GM18873 (cell line): ENCODE data around the gene ADSL.
"Not testable (repeated sequence)": the region's sequence is repeated elsewhere in the genome, so short reads cannot be mapped to it uniquely, and the experiment has no call there.

Experiments used
- ATAC-seq: cut with Tn5 transposase; IDR thresholded peaks from one replicate; pipeline ENCODE4 v1.9.1; 2021; ENCODE audit warnings: mild to moderate bottlenecking, moderate library complexity, moderate number of reproducible peaks; ENCODE audit not compliant: unreplicated experiment, low FRiP score

The ADSL gene

GRCh38 chr22:40366068-40366467 lies 19.8 kb downstream of the ADSL start:
- ATAC-seq: no peak

GRCh38 chr22:40367342-40367741 lies 21.0 kb downstream of the ADSL start:
- ATAC-seq: no peak

- no peak for ATAC-seq
Measured at GRCh38 chr22:40368016-40368415, 21.7 kb downstream of the ADSL start.

GRCh38 chr22:40368836-40369235 lies 22.5 kb downstream of the ADSL start:
- no peak for ATAC-seq

- no peak for ATAC-seq
Measured at GRCh38 chr22:40374567-40374966, 28.3 kb downstream of the ADSL start.

GRCh38 chr22:40376149-40376548 lies 29.8 kb downstream of the ADSL start:
- no peak for ATAC-seq

- no peak for ATAC-seq
Measured at GRCh38 chr22:40377931-40378330, 31.6 kb downstream of the ADSL start.

- not testable (repeated sequence) for ATAC-seq
Measured at GRCh38 chr22:40378448-40378847, 32.1 kb downstream of the ADSL start.

GRCh38 chr22:40381461-40381860 lies 35.2 kb downstream of the ADSL start:
- no peak for ATAC-seq

- no peak for ATAC-seq
Measured at GRCh38 chr22:40383905-40384304, 37.6 kb downstream of the ADSL start.

GRCh38 chr22:40385036-40385782 lies 38.9 kb downstream of the ADSL start:
- ATAC-seq: no peak

GRCh38 chr22:40387746-40388145 lies 41.4 kb downstream of the ADSL start:
- no peak for ATAC-seq

- no peak for ATAC-seq
Measured at GRCh38 chr22:40388231-40388630, 41.9 kb downstream of the ADSL start.

GRCh38 chr22:40391417-40391816 lies 45.1 kb downstream of the ADSL start:
- ATAC-seq: no peak

GRCh38 chr22:40392618-40393017 lies 46.3 kb downstream of the ADSL start:
- no peak for ATAC-seq

- no peak for ATAC-seq
Measured at GRCh38 chr22:40394607-40395006, 48.3 kb downstream of the ADSL start.

- no peak for ATAC-seq
Measured at GRCh38 chr22:40395607-40396006, 49.3 kb downstream of the ADSL start.

- ATAC-seq: no peak
Measured at GRCh38 chr22:40396882-40397281, 50.6 kb downstream of the ADSL start.

GRCh38 chr22:40397396-40397795 lies 51.1 kb downstream of the ADSL start:
- ATAC-seq: no peak

- ATAC-seq: no peak
Measured at GRCh38 chr22:40399621-40400020, 53.3 kb downstream of the ADSL start.

GRCh38 chr22:40400159-40400558 lies 53.9 kb downstream of the ADSL start:
- no peak for ATAC-seq

- no peak for ATAC-seq
Measured at GRCh38 chr22:40401532-40401931, 55.2 kb downstream of the ADSL start.

- no peak for ATAC-seq
Measured at GRCh38 chr22:40401981-40402406, 55.7 kb downstream of the ADSL start.
